ENCODE results near the gene VASP.

VASP gene

DNA sequence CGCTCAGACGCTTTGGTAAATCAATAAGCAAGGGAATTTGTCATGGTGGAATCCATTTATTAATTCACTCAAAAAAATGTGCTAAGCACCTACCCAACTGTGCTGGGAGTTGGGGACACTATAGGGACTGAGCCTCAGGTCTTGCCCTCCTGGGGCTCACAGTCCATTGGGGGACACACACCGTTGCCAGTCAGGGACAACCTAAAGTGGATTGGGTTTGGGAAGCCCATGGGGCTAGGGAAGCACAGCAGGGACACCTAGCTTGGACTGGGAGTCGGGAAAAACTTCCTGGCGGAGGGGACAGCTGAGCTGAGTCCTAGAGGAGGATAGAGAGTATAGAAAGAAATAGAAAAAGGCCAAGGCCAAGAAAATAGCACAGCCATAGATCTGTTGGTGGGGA lies 31.0 kb upstream of the VASP start:
- Histone ChIP-seq H3K9ac (ENCODE audit: low read depth, low read length, poor library complexity, severe bottlenecking) (no peak overlapping the region), H3K36me3 (ENCODE audit: insufficient read depth, low read length) (no peaks in the 10 kb centered on the region), H3K9me2 (replicated peaks; ENCODE audit: low read depth, low read length) (no peaks in the 10 kb centered on the region), H2AFZ (ENCODE audit: low read length) (no peak overlapping the region), H3K4me3 (ENCODE audit: low read length, poor library complexity, severe bottlenecking) (no peak overlapping the region), H3K4me1 (ENCODE audit: insufficient read depth, low read length, poor library complexity, severe bottlenecking) (peaks cover 6% of the 10 kb centered on the region), H3K9me3 (ENCODE audit: insufficient read depth, low read depth, low read length) (no peaks in the 10 kb centered on the region), H3K27me3 (ENCODE audit: insufficient read depth, low read length, poor library complexity, severe bottlenecking) (no peaks in the 10 kb centered on the region), H3F3A (ENCODE audit: low read depth) (no peaks in the 10 kb centered on the region), H3K79me2 (ENCODE audit: insufficient read depth, low read length) (no peaks in the 10 kb centered on the region), H4K20me1 (ENCODE audit: insufficient read depth, low read length, poor library complexity, severe bottlenecking) (no peaks in the 10 kb centered on the region), H3K4me2 (ENCODE audit: low read depth, low read length, poor library complexity, severe bottlenecking) (no peak overlapping the region)
- TF ChIP-seq EZH2phosphoT487 (IDR thresholded peaks at IDR 0.05; ENCODE audit: borderline replicate concordance), result no peak
- TF ChIP-seq, protein P1, sequence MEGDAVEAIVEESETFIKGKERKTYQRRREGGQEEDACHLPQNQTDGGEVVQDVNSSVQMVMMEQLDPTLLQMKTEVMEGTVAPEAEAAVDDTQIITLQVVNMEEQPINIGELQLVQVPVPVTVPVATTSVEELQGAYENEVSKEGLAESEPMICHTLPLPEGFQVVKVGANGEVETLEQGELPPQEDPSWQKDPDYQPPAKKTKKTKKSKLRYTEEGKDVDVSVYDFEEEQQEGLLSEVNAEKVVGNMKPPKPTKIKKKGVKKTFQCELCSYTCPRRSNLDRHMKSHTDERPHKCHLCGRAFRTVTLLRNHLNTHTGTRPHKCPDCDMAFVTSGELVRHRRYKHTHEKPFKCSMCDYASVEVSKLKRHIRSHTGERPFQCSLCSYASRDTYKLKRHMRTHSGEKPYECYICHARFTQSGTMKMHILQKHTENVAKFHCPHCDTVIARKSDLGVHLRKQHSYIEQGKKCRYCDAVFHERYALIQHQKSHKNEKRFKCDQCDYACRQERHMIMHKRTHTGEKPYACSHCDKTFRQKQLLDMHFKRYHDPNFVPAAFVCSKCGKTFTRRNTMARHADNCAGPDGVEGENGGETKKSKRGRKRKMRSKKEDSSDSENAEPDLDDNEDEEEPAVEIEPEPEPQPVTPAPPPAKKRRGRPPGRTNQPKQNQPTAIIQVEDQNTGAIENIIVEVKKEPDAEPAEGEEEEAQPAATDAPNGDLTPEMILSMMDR (conservative IDR thresholded peaks at IDR 0.05; ENCODE audit: low read length), result no peak

DNA sequence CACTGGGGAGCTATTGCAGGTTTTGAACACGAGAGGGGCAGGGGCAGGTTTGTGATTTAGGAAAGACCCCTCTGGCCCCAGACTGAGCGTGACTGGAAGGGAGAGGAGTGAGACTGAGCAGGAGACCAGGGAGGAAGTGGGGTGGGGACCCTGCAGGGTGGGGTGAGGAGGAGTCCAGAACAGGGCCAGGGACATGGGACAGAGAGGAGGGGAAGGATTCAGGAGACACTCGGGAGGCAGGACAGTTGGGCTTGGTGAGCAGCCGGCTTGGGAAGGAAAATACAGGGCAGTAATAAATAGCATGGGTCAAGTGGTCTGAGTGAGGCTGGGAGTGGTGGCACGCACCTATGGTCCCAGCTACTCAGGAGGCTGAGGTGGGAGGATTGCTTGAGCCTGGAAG lies 30.1 kb upstream of the VASP start:
- Histone ChIP-seq H2AFZ (ENCODE audit: low read length) (no peak overlapping the region), H3K36me3 (ENCODE audit: insufficient read depth, low read length) (no peaks in the 10 kb centered on the region), H3K27me3 (ENCODE audit: insufficient read depth, low read length, poor library complexity, severe bottlenecking) (no peaks in the 10 kb centered on the region), H3K4me1 (ENCODE audit: insufficient read depth, low read length, poor library complexity, severe bottlenecking) (peaks cover 6% of the 10 kb centered on the region), H3K4me2 (ENCODE audit: low read depth, low read length, poor library complexity, severe bottlenecking) (no peak overlapping the region), H3K79me2 (ENCODE audit: insufficient read depth, low read length) (no peaks in the 10 kb centered on the region), H3K9me2 (replicated peaks; ENCODE audit: low read depth, low read length) (no peaks in the 10 kb centered on the region), H3K9me3 (ENCODE audit: insufficient read depth, low read depth, low read length) (no peaks in the 10 kb centered on the region), H3K9ac (ENCODE audit: low read depth, low read length, poor library complexity, severe bottlenecking) (no peak overlapping the region), H4K20me1 (ENCODE audit: insufficient read depth, low read length, poor library complexity, severe bottlenecking) (no peaks in the 10 kb centered on the region), H3K4me3 (ENCODE audit: low read length, poor library complexity, severe bottlenecking) (no peak overlapping the region), H3F3A (ENCODE audit: low read depth) (no peaks in the 10 kb centered on the region)
- TF ChIP-seq EZH2phosphoT487 (IDR thresholded peaks at IDR 0.05; ENCODE audit: borderline replicate concordance), result no peak
- TF ChIP-seq, protein P1 (conservative IDR thresholded peaks at IDR 0.05; ENCODE audit: low read length), result no peak

DNA sequence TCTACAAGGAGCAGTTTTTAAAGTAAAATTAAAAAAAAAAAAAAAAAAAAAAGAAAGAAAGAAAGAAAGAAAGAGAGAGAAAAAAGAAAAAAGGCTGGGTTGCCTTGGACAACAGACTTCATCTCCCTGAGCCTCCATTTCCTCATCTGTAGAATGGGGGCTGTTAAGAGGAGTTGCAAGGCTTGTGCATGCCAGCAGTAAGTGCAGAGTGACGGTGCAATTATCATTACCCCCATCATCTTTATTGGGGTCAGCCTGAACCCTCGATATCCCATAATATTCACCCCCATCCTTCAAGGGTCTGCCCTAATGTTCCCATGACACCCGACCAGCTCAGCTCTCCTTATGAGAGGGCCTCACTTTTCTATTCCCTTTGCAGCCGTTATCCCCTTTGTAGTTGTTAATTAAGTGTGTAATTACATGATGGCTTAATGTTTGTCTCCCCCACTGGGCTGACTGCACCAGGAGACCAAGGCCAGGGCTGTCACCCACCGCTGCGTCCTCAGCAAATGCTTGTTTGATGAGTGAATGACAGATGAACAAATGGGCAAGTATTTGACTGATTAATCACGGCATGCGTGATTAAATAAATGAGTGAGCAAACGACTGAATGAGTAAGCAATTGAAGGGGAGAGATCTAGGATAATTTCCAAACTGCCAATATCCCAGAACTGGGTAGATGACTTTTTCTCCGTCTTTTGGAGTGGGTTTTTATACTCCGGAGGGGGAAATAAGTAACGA lies 29.4 kb upstream of the VASP start:
- Histone ChIP-seq H3K4me1 (ENCODE audit: insufficient read depth, low read length, poor library complexity, severe bottlenecking) (peaks cover 6% of the 10 kb centered on the region), H3K27me3 (ENCODE audit: insufficient read depth, low read length, poor library complexity, severe bottlenecking) (no peaks in the 10 kb centered on the region), H3F3A (ENCODE audit: low read depth) (no peaks in the 10 kb centered on the region), H3K36me3 (ENCODE audit: insufficient read depth, low read length) (no peaks in the 10 kb centered on the region), H3K4me2 (ENCODE audit: low read depth, low read length, poor library complexity, severe bottlenecking) (peak overlapping the region; percentile 86), H3K79me2 (ENCODE audit: insufficient read depth, low read length) (no peaks in the 10 kb centered on the region), H3K4me3 (ENCODE audit: low read length, poor library complexity, severe bottlenecking) (peak overlapping the region; percentile 75), H2AFZ (ENCODE audit: low read length) (0 out of 2 replicates have a peak overlapping the region, but pooled peaks have one; percentile 8), H3K9me2 (replicated peaks; ENCODE audit: low read depth, low read length) (no peaks in the 10 kb centered on the region), H4K20me1 (ENCODE audit: insufficient read depth, low read length, poor library complexity, severe bottlenecking) (no peaks in the 10 kb centered on the region), H3K9ac (ENCODE audit: low read depth, low read length, poor library complexity, severe bottlenecking) (peak overlapping the region; percentile 22), H3K9me3 (ENCODE audit: insufficient read depth, low read depth, low read length) (no peaks in the 10 kb centered on the region)
- no peak for TF ChIP-seq EZH2phosphoT487 (IDR thresholded peaks at IDR 0.05; ENCODE audit: borderline replicate concordance)
- TF ChIP-seq, protein P1 (conservative IDR thresholded peaks at IDR 0.05; ENCODE audit: low read length), result no peak; the same call in 1 of the 2 replicates
